ACC112 (cell line): ENCODE data around the gene SBNO2.

Source experiments
- H2AFZ ChIP-seq: fragments of 200-600 bp; sonication (generic); one replicate; pipeline ENCODE4 v1.6.0; 2017; ENCODE audit warnings: antibody characterized with exemption, low read length; ENCODE audit not compliant: unreplicated experiment
- H3K27ac ChIP-seq: fragments of 200-600 bp; sonication (generic); 2 replicates; pipeline ENCODE4 v1.5.1; 2014; ENCODE audit warnings: low read depth, mild to moderate bottlenecking, antibody characterized with exemption, low read length, moderate library complexity
- H3K27me3 ChIP-seq: fragments of 200-600 bp; sonication (generic); 2 replicates; pipeline ENCODE4 v1.6.1; 2014; ENCODE audit warnings: mild to moderate bottlenecking, antibody characterized with exemption, low read length, moderate library complexity, mixed read lengths; ENCODE audit not compliant: insufficient read depth
- H3K36me3 ChIP-seq: fragments of 200-600 bp; sonication (generic); 2 replicates; pipeline ENCODE4 v1.6.1; 2016; ENCODE audit warnings: mild to moderate bottlenecking, antibody characterized with exemption, low read length, moderate library complexity, mixed read lengths; ENCODE audit not compliant: insufficient read depth
- H3K4me1 ChIP-seq: fragments of 200-600 bp; sonication (generic); one replicate; pipeline ENCODE4 v1.6.1; 2016; ENCODE audit warnings: low read length, mixed read lengths; ENCODE audit not compliant: insufficient read depth, unreplicated experiment, control insufficient read depth
- H3K4me3 ChIP-seq: fragments of 200-600 bp; sonication (generic); 2 replicates; pipeline ENCODE4 v1.5.1; 2014; ENCODE audit warnings: mild to moderate bottlenecking, low read depth, low read length
- H3K79me2 ChIP-seq: fragments of 200-600 bp; sonication (generic); one replicate; pipeline ENCODE4 v1.6.0; 2016; ENCODE audit warnings: low read length; ENCODE audit not compliant: control insufficient read depth, unreplicated experiment, insufficient read depth

Gene SBNO2

DNA sequence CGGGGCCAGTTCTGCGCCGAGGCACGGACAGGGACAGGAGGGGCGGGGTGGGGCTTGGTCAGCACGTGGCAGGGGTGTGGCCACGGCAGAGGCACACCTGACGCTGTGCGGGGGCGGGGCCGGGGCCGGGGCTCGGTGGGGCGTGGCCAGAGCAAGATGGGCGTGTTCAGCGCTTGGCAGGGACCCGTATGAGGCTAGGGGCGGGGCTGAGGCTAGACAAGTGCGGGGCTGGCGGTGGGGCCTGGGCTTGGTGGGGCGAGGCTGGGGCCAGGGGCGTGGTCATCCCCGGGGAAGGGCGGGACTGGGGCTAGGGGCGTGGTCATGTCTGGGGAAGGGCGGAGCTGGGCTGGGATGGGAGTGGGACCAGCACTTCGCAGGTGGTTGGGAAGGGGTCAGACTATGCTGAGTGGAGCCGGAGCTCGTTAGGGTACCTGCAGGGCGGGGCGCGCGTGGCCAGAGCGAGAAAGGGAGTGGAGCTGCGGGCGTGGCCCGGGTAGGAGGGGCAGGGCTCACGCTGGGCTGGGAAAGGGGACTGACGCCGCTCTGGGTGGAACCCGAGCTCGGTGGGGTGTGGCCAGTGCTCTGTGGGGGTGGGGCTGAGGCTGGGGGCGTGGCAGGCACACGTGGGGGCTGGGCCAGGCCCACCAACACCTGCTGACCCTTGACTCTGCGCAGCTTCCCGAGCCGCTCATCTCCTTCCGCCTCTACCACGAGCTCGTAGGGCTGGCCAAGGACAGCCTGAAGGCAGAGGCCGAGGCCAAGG, 91.7 kb downstream of the SBNO2 start:
- Histone ChIP-seq H2AFZ (no peak overlapping the region), H3K79me2 (no peaks in the 10 kb centered on the region), H3K4me1 (no peaks in the 10 kb centered on the region), H3K27ac (no peak overlapping the region), H3K36me3 (no peaks in the 10 kb centered on the region), H3K4me3 (peak overlapping the region; percentile 40; the same call in 1 of the 2 replicates), H3K27me3 (no peaks in the 10 kb centered on the region)

GRCh38 chr19:1081301-1082164, 92.5 kb downstream of the SBNO2 start:
- Histone ChIP-seq H3K79me2 (no peaks in the 10 kb centered on the region), H3K27ac (no peak overlapping the region), H3K36me3 (no peaks in the 10 kb centered on the region), H3K4me3 (no peak overlapping the region), H2AFZ (no peak overlapping the region), H3K27me3 (no peaks in the 10 kb centered on the region), H3K4me1 (no peaks in the 10 kb centered on the region)

GRCh38 chr19:1080360-1081161, 93.5 kb downstream of the SBNO2 start:
- H3K4me1 ChIP-seq = no peaks in the 10 kb centered on the region
- no peaks in the 10 kb centered on the region for H3K36me3 ChIP-seq
- no peak overlapping the region for H2AFZ ChIP-seq
- H3K27me3 ChIP-seq = no peaks in the 10 kb centered on the region
- H3K4me3 ChIP-seq = no peak overlapping the region
- no peaks in the 10 kb centered on the region for H3K79me2 ChIP-seq
- H3K27ac ChIP-seq = no peak overlapping the region

DNA sequence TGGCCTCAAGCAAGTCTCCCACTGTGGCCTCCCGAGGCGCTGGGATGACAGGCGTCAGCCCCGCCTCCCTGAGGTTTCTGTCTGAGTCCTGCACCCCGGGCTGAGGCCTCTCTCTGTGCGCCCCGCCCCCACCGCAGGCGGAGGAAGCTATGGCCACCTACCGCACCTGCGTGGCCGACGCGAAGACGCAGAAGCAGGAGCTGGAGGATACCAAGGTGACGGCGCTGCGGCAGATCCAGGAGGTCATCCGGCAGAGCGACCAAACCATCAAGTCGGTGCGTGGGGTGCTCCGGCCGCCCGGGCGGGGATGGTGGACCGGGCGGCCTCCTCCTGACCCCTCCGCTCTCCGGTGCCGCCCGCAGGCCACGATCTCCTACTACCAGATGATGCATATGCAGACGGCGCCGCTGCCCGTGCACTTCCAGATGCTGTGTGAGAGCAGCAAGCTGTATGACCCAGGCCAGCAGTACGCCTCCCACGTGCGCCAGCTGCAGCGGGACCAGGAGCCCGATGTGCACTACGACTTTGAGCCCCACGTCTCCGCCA, 94.4 kb downstream of the SBNO2 start:
- Histone ChIP-seq H3K27ac (no peak overlapping the region), H3K4me3 (no peak overlapping the region), H3K4me1 (no peaks in the 10 kb centered on the region), H2AFZ (no peak overlapping the region), H3K79me2 (no peaks in the 10 kb centered on the region), H3K36me3 (no peaks in the 10 kb centered on the region), H3K27me3 (no peaks in the 10 kb centered on the region)

DNA sequence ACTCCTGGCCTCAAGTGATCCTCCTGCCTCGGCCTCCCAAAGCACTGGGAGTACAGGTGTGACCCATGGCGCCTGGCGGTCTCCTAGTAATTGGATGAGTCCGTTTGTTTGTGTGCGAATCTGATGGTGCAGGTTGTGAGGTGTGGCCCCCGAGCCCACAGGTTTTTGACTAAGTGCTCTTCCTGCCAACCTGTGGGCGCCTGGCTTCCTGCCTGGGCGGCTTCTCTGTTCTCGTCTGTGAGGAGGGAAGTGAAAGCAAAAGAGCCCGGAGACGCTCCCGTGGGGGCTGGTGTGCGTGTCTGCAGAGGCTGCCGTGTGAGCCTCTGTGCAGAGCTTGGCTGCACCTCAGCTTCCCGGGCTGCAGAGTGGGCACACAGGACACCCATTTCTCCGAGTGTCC, 97.1 kb downstream of the SBNO2 start:
- no peak overlapping the region for H3K4me3 ChIP-seq
- no peak overlapping the region for H2AFZ ChIP-seq
- no peaks in the 10 kb centered on the region for H3K27me3 ChIP-seq
- no peaks in the 10 kb centered on the region for H3K79me2 ChIP-seq
- no peak overlapping the region for H3K27ac ChIP-seq
- H3K4me1 ChIP-seq = no peaks in the 10 kb centered on the region
- no peaks in the 10 kb centered on the region for H3K36me3 ChIP-seq

DNA sequence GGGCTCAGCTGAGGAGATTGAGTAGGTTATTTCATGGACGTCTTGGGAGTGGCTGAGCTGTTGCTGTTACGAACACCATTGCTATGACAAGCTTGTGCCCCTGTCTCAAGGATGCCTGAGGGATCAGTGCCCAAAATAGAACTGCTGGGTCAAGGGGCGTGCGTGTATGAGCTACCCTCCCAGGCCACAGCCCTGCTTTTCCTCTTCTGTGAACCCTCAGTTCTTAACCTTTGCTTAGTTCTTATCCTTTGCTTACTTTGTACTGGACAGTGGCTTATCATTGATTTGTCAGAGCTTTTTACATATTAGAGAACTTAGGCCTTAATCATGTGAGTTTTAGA, 98.1 kb downstream of the SBNO2 start:
- H3K27me3 ChIP-seq = peaks cover 2% of the 10 kb centered on the region; the same call in 1 of the 2 replicates
- H3K4me1 ChIP-seq = no peaks in the 10 kb centered on the region
- no peaks in the 10 kb centered on the region for H3K79me2 ChIP-seq
- H2AFZ ChIP-seq = no peak overlapping the region
- H3K36me3 ChIP-seq = no peaks in the 10 kb centered on the region
- no peak overlapping the region for H3K27ac ChIP-seq
- H3K4me3 ChIP-seq = no peak overlapping the region

GRCh38 chr19:1074544-1075283, 99.4 kb downstream of the SBNO2 start:
- no peak overlapping the region for H3K27ac ChIP-seq

GRCh38 chr19:1073956-1074517, 100.0 kb downstream of the SBNO2 start:
- Histone ChIP-seq H3K79me2 (no peaks in the 10 kb centered on the region), H3K4me1 (no peaks in the 10 kb centered on the region), H3K4me3 (no peak overlapping the region), H3K27me3 (peaks cover 11% of the 10 kb centered on the region), H3K27ac (no peak overlapping the region), H3K36me3 (no peaks in the 10 kb centered on the region), H2AFZ (no peak overlapping the region)

More at GRCh38 chr19:1074544-1075283, 99.4 kb downstream of the SBNO2 start:
- Histone ChIP-seq H3K36me3 (no peaks in the 10 kb centered on the region), H3K27me3 (peaks cover 7% of the 10 kb centered on the region), H3K4me1 (no peaks in the 10 kb centered on the region), H3K4me3 (no peak overlapping the region), H3K79me2 (no peaks in the 10 kb centered on the region), H2AFZ (no peak overlapping the region)

DNA sequence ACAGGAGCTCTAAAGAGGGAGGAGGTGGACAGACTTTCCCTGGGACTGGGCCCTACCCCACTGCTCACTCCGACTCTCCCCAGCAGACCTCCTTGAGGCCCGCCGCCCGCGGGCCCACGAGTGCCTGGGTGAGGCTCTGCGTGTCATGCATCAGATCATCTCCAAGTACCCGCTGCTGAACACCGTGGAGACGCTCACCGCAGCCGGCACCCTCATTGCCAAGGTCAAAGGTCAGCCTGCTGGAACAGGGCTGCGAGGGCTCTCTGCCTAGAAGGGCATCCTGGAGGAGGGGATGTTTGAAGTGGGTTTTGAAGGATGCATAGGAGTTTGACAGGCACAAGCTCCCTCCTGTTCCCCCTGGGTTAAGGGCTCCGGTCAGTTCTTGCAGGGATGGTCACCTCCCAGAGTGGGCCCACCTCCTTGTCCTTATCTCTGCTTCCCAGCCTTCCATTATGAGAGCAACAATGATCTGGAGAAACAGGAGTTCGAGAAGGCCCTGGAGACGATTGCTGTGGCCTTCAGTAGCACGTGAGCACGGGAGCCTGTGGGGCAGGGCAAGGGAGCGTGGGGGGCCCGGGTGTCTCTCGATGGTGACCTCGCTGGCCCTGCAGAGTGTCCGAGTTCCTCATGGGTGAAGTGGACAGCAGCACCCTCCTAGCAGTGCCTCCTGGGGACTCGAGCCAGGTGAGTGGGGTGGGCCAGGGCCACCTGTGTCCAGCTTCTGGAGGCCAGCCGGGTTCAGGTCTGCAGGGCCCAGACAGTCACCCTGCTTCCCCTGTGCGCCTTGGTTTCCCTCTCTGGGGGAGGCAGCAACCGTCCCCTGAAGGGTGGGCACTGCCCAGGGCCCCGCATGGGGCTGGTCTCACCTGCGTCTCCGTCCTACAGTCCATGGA, 100.8 kb downstream of the SBNO2 start:
- no peak overlapping the region for H3K27ac ChIP-seq
- no peaks in the 10 kb centered on the region for H3K79me2 ChIP-seq
- H3K27me3 ChIP-seq = peaks cover 11% of the 10 kb centered on the region
- no peak overlapping the region for H3K4me3 ChIP-seq
- H3K36me3 ChIP-seq = no peaks in the 10 kb centered on the region
- H2AFZ ChIP-seq = no peak overlapping the region
- no peaks in the 10 kb centered on the region for H3K4me1 ChIP-seq
